HTR-8/SVneo (cell line): Measurements from ENCODE around the gene ZNF160.
"Not testable (repeated sequence)": the region's sequence is repeated elsewhere in the genome, so short reads cannot be mapped to it uniquely, and the experiment has no call there.

Source experiments
- DNase-seq: peaks from one replicate; pipeline ENCODE4 v3.0.0; 2011; ENCODE audit warnings: low spot score, mixed read lengths; ENCODE audit not compliant: insufficient read length
- FAIRE-seq: peaks from 2 replicates; lab custom pipeline; 2011; peaks lifted over from hg19 to GRCh38; lab: Jason Lieb, UNC

ZNF160 gene

DNA sequence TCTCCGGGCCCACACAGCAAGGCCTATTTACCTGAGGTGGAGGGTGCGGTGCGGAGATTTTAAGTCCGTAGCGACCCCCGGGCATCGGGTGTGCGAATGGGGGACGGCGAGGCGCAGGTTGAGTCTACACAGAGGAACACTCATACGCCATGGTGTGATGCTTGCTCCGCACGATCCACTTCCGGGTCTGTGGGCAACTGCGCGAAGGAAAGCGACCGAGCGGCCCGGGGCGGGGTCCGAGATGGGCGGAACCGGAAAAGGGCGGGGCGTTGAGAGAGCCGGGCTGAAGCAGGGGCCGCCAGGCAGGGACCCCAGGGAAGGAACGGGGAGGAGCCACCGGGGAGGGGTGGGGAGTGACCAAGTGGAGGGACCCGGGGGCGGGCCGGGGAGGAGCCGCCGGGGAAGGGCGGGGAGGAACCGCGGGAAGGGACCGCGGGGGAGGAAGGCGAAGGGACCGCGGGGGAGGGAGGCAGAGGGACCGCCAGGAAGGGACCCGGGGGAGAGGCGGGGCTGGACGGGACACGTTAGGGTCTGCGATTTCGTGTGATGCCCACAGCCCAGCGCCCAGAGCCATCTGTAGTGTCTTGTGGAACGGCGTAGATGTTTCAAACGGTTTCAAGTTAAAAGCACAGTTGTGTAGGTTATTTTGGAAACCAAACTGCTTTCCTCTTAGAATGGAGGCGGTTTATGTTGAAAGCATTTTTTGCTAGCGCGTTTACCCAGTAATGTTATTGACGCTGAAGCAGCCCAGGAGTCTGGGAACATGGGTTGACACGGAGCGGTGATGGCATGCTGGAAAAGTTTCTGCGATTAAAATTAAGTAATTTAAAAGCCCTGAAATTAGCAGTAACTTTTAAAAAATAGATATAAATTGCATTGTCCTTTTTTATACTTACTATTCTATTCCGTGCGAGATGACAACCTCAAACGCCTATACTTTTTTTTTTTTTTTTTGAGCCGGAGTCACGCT, at the start of gene ZNF160:
Gene ZNF160, minus strand, starts transcription at position 189 of the 970 bp plus-strand sequence. CDS start 17,146 bp downstream, outside the sequence.
- FAIRE-seq, result peak; percentile 23

DNA sequence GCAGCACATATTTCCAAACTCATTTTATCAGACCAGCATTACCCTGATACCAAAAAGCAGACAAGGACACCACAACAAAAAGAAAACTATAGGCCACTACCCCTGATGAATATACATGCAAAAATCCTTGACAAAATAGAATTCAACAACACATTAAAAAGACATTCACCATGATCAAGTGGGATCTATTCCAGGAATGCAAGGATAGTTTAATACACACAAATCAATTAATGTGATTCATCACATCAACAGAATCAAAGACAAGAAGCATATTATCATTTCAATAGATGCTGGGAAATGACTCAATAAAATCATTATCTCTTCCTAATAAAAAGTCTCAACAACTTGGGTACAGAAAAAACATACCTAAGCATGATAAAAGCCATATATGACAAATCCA, 44.4 kb upstream of the ZNF160 start:
- DNase-seq (no peak), FAIRE-seq (no peak)

More for the DNA sequence above, at the start of gene ZNF160:
- peak; percentile 97 for DNase-seq

DNA sequence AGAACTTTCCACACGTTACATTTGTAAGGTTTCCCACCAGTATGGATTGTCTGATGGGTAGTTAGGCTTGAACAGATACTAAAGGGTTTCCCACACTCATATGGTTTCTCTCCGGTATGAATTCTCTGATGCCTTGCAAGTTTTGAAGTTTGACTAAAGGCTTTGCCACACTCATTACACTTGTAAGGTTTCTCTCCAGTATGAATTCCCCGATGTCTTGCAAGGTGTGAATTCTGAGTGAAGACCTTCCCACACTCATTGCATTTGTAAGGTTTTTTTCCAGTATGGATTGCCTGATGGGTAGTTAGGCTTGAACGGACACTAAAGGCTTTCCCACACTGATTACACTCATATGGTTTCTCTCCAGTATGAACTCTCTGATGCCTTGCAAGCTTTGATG, 37.1 kb upstream of the ZNF160 start:
- DNase-seq (no peak), FAIRE-seq (no peak)

DNA sequence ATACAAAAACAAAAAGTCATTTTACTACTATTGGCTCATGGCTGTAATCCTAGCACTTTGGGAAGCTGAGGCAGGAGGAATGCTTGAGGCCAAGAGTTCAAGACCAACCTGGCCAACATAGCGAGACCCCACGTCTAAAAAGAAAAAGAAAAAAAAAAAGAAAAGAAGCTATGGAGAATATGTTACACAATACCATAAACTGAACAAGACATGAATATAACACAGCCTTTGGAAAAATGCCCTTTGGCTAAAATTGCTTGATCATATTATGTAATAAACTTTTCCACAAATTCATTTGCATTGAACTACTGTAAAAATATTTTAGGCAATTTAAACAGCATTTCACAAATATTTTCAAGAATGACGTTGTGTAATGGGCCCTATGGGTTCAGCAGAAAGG, 33.2 kb upstream of the ZNF160 start:
- no peak for DNase-seq
- no peak for FAIRE-seq

DNA sequence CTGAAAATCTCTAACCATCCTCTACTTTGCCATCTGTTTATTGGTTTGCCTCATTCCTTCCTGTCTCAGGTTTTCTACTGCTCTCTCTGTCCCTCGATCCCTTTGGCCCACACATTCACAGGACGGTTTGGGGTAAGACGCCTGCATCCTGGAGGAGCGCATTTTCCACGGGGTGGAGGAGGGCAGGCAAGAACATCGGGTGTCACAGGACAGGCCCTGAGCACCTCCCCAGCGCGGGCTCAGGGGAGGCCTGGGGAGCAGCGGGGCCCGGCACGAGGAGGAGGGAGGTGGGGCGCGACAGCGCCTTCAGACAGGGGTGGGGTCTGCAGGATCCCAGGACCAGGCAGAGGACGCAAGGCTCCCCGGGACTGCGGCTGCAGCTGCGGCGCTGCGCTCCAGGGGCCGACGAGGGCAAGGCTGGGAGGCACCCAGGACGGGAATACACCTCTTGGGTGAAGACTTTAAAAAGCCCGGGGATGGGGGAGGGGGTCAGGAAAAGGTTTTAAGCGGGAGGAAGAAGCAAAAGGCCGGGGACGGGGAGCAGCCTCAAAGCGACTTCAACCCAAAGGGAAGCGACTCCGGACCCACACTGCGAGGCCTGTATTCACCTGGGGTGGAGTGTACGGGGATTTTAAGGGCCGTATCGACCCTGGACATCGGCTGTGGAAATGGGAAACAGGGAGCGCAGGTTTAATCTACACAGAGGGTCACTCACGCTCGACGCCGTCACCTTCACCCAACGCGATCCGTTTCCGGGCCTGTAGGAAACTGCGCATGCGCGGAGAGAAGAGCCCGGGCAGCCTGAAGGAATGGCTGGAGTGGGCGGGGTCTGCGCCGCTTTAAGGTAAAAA, 29.1 kb upstream of the ZNF160 start, which contains the start of gene ZNF415:
Gene ZNF415, minus strand, starts transcription at position 770 of the 851 bp plus-strand sequence. CDS start 10,234 bp downstream, outside the sequence.
- DNase-seq (peak; percentile 51), FAIRE-seq (no peak)

DNA sequence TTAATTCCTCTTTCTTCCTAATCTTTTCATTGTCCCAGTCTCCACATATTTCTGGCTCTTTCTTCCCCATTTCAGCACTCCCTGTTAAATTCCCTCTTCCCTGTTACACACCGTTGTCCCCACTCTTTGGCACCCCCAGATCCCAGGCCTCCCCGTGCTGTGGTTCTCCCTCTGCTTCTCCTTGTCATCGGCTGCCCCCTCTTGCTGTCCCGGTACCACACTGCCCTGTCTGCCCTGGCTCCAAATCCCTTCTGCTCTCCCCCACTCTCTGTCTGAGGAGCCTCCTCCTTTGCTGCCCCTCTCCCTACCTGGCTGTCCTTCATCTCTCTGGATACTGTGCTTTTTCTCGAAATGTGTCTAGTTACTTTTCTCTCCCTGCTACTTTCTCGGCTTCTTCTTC, 28.5 kb upstream of the ZNF160 start:
- DNase-seq, result no peak
- no peak for FAIRE-seq

DNA sequence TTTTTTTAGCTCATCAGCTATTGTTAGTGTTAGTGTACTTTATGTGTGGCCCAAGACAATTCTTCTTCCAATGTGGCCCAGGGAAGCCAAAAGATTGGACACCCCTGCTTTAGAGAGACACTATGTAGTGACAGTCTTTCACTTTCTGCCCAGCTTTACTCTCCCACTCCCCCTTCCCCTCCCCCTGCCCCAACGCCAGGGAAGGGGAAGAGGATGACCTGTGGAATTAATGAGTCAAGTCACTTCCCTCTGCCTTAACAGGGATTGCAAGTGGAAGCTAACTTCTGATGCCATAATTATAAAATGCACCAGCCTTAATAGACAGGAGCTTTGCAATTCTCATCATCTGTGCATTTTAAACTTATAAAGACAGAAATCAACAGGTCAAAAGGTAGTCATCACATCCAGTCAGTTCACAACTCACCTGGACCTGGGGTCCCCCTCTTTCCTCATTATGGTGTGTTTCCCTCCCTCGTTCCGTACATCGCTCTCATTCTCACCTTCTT, 27.9 kb upstream of the ZNF160 start:
- DNase-seq (no peak), FAIRE-seq (no peak)

DNA sequence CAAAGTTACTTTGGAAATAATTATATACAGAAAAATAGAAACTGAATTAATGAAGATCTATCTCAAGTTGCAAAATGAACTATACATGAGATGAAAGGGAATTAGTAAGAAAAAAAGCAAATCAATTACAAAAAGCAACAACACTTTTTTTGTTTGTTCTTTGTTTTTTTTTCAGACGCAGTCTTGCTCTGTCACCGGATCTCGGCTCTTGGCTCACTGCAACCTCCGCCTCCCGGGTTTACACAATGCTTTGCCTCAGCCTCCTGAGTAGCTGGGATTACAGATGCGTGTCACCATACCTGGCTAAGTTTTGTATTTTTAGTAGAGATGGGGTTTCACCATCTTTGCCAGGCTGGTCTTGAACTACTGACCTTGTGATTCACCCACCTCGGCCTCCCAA, 27.3 kb upstream of the ZNF160 start:
- FAIRE-seq (no peak), DNase-seq (no peak)

DNA sequence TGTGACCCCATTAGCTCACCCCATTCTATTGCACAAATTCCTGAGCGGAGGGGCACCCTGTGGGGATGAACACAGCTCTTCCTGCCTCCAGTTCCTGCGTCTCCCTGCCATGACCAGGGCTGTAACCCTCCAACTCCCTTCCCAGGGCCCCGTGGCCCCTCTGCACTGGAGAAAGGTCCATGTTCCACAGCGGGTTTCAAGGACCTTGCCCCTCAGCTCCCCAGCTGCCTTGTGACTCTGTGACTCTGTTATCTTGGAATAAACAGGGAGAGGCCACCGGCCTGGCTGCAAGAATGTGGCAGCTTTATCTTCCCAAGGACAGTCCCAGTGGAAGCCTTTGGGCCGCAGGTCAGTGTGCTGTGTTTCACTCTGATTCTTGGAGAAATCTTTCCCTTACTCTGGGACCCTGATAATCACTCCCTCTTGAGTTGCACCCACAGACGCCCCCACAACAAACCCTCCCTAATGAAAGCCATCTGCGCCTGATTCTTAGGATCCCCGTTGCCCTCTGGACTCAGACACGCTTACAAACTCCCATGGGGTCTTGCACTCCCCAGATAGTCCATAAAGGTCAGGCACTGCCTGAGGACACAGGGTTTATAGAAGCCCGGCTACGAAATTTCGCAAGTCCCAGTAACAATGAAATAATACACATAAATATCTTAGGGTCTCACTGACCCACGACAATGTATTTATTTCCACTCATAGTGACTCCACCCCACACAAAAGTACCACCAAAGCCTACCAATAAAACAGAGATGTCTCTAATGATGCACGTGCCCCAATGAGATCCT, 23.7 kb upstream of the ZNF160 start:
- FAIRE-seq, result peak; percentile 49
- not testable (repeated sequence) for DNase-seq

DNA sequence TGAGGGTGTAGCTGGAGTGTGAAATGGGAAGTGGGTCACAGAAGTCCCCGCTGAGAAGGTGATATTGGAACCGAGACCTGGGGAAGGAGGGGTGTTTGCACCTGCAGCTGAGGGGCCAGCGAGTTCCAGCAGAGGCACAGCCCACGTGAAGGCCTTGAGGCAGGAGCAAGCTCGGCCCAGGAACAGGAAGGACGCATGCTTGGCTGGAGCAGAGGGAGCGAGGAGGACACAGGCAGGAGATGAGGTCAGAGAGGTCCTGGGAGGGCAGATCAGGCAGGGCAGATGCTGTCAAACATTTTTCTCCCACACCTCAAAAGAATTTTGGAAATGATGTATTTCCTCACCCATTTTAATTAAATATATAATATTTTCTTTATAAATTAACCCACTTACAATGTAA, 20.2 kb upstream of the ZNF160 start:
- DNase-seq (no peak), FAIRE-seq (no peak)

DNA sequence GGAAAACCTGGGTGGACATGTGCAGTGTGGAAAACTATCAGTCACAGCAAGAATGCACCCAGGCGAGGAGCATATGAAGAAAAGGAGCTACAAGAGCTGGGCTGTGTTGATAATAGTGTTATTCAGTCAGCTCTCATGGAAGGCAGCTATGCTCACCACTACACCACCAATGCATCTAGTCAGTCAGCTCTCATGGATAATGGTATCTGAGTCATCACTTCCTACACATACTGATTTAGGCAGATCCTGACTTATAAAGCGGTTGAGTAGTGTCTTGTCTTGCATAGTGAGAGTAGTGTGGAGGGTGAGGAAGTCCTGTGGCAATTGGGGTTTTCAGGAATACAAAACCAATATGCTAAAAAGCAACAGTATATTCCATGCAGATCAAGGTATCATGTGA, 9.1 kb upstream of the ZNF160 start:
- FAIRE-seq (no peak), DNase-seq (no peak)

DNA sequence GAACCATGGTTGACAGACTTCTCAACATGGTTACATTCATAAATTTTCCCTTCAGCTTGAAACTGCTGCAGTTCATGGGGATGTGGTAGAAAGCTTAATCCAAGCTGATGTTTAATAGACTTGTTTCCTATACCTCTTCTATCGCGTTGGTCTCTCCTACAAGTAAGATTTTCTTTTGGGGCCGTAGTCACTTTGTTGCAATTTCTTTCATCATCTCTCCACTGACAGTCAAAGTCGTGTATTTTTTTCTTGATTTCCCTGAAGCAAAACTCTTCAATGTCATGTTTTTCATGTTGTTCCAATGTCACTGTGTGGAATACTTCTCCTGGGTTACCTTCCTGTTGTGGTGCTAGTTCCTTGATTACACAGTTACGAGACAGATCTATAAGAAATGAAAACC, 6.3 kb upstream of the ZNF160 start:
- DNase-seq, result no peak
- FAIRE-seq, result no peak

DNA sequence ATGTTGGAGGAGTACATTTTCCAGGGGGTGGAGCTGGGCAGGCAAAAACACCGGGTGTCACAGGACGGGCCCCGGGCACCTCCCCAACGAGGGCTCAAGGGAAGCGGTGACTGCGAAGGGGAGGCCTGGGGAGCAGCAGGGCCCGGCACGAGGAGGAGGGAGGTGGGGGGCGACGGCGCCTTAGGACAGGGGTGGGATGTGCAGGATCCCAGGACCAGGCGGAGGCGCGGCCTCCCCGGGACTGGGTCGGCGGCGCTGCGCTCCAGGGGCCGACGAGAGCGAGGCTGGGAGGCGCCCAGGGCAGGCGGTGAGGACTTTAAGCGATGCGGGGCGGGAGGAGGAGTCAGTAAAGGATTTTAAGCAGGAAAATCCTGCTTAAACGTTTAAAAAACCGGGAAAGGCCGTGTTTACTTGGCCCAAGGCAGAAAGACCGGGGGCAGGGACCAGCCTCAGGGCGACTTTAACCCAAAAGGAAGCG, 427 bp downstream of the ZNF160 start:
- DNase-seq, result no peak
- no peak for FAIRE-seq

DNA sequence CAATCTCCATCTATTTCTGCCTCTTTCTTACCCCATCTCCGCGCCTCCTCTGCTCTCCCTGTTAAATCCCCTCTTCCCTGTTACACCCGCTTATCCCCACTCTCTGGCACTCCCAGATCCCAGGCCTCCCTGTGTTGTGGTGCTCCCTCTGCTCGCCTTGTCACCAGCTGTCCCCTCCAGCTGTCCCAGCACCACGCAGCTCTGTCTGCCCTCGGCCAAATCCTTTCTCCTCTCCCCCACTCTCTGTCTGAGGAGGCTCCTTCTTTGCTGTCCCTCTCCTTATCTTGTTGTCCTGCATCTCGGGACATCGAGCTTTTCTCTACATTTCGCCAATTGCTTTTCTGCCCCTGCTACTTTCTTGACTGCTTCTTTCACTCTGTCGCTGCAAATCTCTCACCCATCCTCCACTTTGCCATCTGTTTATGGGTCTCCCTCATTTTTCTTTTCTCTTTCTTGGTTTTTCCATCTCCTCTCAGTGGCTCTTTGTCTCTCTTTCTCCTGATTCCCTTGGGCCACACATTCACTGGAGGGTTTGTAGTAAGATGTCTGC, 941 bp downstream of the ZNF160 start:
- FAIRE-seq (no peak), DNase-seq (no peak)

DNA sequence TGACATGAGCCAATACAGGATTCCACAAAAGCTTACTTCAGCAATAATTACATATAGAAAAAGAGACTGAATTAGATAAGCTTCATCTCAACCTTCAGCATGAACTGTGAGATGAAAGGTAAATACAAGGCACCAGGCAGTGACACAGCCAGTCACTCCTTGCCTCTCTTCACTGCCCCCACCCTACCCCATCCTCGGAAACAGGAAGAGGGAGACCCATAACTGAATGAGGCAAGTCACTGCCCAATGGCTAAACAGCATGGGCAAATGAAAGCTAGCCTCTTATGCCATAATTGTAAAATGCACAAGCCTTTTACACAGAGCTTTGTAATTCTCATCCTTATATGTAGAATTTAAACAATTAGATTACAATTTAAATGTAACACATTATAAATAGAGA, 1.7 kb downstream of the ZNF160 start:
- no peak for DNase-seq
- FAIRE-seq, result no peak

DNA sequence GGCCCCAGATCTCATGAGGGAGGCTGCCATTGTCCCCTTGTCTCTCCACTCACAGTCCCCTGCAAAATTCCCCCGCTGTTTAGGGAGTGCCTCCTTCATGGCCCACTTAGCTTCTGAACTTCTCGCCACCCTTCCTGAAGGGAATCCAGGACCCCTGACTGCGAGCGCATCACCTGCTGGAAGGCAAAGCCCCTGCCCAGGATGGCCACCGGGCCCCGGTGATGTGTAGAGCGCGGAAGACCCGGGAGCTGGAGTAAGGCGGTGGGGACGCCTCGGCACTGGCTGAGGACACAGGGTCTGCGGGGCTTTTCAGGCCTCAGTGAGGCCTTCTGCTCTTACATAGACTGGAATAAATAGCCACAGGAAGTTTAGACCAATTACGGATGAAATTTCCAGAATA, 4.7 kb downstream of the ZNF160 start:
- not testable (repeated sequence) for FAIRE-seq, DNase-seq

DNA sequence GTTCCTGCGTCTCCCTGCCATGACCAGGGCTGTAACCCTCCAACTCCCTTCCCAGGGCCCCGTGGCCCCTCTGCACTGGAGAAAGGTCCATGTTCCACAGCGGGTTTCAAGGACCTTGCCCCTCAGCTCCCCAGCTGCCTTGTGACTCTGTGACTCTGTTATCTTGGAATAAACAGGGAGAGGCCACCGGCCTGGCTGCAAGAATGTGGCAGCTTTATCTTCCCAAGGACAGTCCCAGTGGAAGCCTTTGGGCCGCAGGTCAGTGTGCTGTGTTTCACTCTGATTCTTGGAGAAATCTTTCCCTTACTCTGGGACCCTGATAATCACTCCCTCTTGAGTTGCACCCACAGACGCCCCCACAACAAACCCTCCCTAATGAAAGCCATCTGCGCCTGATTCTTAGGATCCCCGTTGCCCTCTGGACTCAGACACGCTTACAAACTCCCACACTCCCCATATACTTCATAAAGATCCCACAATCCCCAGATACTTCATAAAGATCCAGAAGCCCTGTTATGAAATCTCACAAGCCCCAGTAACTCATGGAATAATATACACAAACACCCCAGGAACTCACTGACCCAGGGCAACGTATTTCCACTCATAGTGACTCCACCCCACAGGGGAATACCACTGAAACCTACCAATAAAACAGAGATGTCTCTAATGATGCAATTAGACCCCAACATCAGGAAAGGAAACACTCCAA, 6.1 kb downstream of the ZNF160 start:
- DNase-seq, FAIRE-seq: not testable (repeated sequence)

DNA sequence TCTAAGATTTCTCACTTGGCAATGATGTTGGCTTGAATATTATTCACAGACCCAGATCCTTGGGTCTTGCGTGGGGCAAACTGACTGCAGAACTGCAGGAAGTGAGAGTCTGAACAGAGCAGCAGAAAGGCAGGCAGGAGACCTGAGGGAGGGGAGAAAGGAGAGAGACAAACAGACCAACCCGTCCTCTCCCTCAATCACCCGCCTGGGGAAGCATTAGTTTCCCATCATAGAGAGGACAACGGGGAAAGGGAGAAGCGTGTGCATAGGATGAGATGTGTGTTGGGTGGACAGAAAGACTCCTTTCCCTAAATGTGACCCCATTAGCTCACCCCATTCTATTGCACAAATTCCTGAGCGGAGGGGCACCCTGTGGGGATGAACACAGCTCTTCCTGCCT, 6.6 kb downstream of the ZNF160 start:
- FAIRE-seq, result peak; percentile 69
- DNase-seq, result not testable (repeated sequence)
